H1 (cell line): ENCODE measurements around the gene CDC42EP4. TPM values are rescaled to one million over a fixed set of nuclear protein-coding genes. Genes with fewer than 3 reads are reported as not detected.

Experiments
- CTCF ChIA-PET: fragments of 300-600 bp; sonication (Branson Sonifier 250); formaldehyde crosslinking; loops from one replicate; lab custom pipeline; 2021; ENCODE audit not compliant: partially characterized antibody; lab: Charles Lee
- POLR2A ChIA-PET: fragments of 300-600 bp; sonication (Branson Sonifier 250); formaldehyde crosslinking; loops from one replicate; lab custom pipeline; 2021; ENCODE audit warnings: inconsistent platforms; ENCODE audit not compliant: partially characterized antibody; lab: Charles Lee
- DNase-seq, 2 experiments: peaks; one replicate each; pipeline versions ENCODE4 v3.0.0 to v3.0.0-alpha.2; 2010 to 2022; ENCODE audit warnings: low spot score in 2 of 2, low read depth in 1 of 2, mixed read lengths in 1 of 2
- FAIRE-seq: peaks from 2 replicates; lab custom pipeline; 2011; peaks lifted over from hg19 to GRCh38; lab: Jason Lieb, UNC
- H2AFZ ChIP-seq: 2 replicates; pipeline ENCODE4 v1.8.1; 2012; ENCODE audit warnings: low read length, inconsistent platforms
- H2AK5ac ChIP-seq: 2 replicates; pipeline ENCODE4 v1.6.1; 2013; ENCODE audit warnings: low read depth, low read length
- H2BK120ac ChIP-seq: replicated peaks from 2 replicates; pipeline ENCODE3; 2013; ENCODE audit warnings: low read depth, low read length, inconsistent platforms
- H2BK12ac ChIP-seq: 2 replicates; pipeline ENCODE4 v1.6.1; 2013; ENCODE audit warnings: low read depth, low read length
- H2BK15ac ChIP-seq: 2 replicates; pipeline ENCODE4 v1.6.1; 2013; ENCODE audit warnings: low read length
- H2BK20ac ChIP-seq: 2 replicates; pipeline ENCODE4 v1.6.1; 2013; ENCODE audit warnings: low read length
- H2BK5ac ChIP-seq: 2 replicates; pipeline ENCODE4 v1.6.1; 2013; ENCODE audit warnings: low read depth, low read length
- H3K14ac ChIP-seq: 2 replicates; pipeline ENCODE4 v1.6.1; 2013; ENCODE audit warnings: inconsistent platforms; ENCODE audit not compliant: insufficient read length
- H3K18ac ChIP-seq: 2 replicates; pipeline ENCODE4 v1.6.1; 2013; ENCODE audit warnings: low read length; ENCODE audit errors: extremely low read depth
- H3K23ac ChIP-seq: 2 replicates; pipeline ENCODE4 v1.6.1; 2013; ENCODE audit warnings: inconsistent platforms; ENCODE audit not compliant: insufficient read length
- H3K23me2 ChIP-seq: 2 replicates; pipeline ENCODE4 v1.6.1; 2013; ENCODE audit warnings: low read depth, low read length
- H3K27ac ChIP-seq: 2 replicates; pipeline ENCODE4 v1.6.1; 2011; ENCODE audit warnings: low read depth, low read length, inconsistent platforms
- H3K27me3 ChIP-seq, 4 experiments: replicated peaks in 1 of 4; 1 replicate in 1 of 4; 2 replicates in 3 of 4; pipeline versions ENCODE4 v1.6.1 to v1.8.1; 2011 to 2013; ENCODE audit warnings: low read length in 3 of 4, mild to moderate bottlenecking in 3 of 4, inconsistent platforms in 2 of 4, mixed read lengths in 2 of 4, moderate library complexity in 1 of 4; ENCODE audit not compliant: control insufficient read depth in 3 of 4, insufficient read depth in 3 of 4; ENCODE audit errors: extremely low read depth in 1 of 4
- H3K36me3 ChIP-seq, 4 experiments: 2 replicates each; pipeline versions ENCODE4 v1.6.1 to v1.8.1; 2011 to 2013; ENCODE audit warnings: mild to moderate bottlenecking in 4 of 4, low read length in 3 of 4, moderate library complexity in 2 of 4, control low read depth in 1 of 4, inconsistent platforms in 1 of 4; ENCODE audit not compliant: insufficient read depth in 4 of 4, control insufficient read depth in 2 of 4
- H3K4ac ChIP-seq: replicated peaks from 2 replicates; pipeline ENCODE3; 2013; ENCODE audit warnings: low read length, low read depth, mixed read lengths, inconsistent platforms; ENCODE audit not compliant: insufficient read length
- H3K4me1 ChIP-seq, 4 experiments: replicated peaks in 1 of 4; 1 replicate in 1 of 4; 2 replicates in 3 of 4; pipeline versions ENCODE4 v1.6.1 to v1.8.1; 2011 to 2013; ENCODE audit warnings: low read length in 3 of 4, inconsistent platforms in 2 of 4, mixed read lengths in 1 of 4; ENCODE audit not compliant: insufficient read depth in 4 of 4, control insufficient read depth in 3 of 4
- H3K4me2 ChIP-seq, 2 experiments: 2 replicates each; pipeline versions ENCODE4 v1.6.1 to v1.8.1; 2011 to 2013; ENCODE audit warnings: low read depth in 2 of 2, low read length in 2 of 2, control low read depth in 1 of 2, inconsistent platforms in 1 of 2, mild to moderate bottlenecking in 1 of 2; ENCODE audit not compliant: insufficient read depth in 1 of 2
- H3K4me3 ChIP-seq, 4 experiments: fragments of 200-600, 300-600 bp in 1 of 4; sonication (generic), shearing (Covaris generic), sonication (Bioruptor Twin) in 1 of 4; 2 replicates each; pipeline versions ENCODE4 v1.5.1 to v1.8.1; 2011 to 2016; ENCODE audit warnings: low read length in 4 of 4, low read depth in 3 of 4, control low read depth in 2 of 4, inconsistent platforms in 2 of 4, mild to moderate bottlenecking in 2 of 4, mixed read lengths in 1 of 4, moderate library complexity in 1 of 4; ENCODE audit not compliant: insufficient read depth in 2 of 4; ENCODE audit errors: extremely low read depth in 1 of 4
- H3K56ac ChIP-seq: replicated peaks from 2 replicates; pipeline ENCODE3; 2013; ENCODE audit warnings: low read depth, mild to moderate bottlenecking, mixed read lengths, low read length, inconsistent platforms; ENCODE audit not compliant: insufficient read length
- H3K79me1 ChIP-seq: 2 replicates; pipeline ENCODE4 v1.6.1; 2013; ENCODE audit warnings: low read depth, low read length, control low read depth
- H3K79me2 ChIP-seq, 2 experiments: 2 replicates each; pipeline versions ENCODE4 v1.6.1 to v1.8.1; 2012 to 2013; ENCODE audit warnings: low read length in 2 of 2, mild to moderate bottlenecking in 2 of 2, inconsistent platforms in 1 of 2; ENCODE audit not compliant: insufficient read depth in 2 of 2, control insufficient read depth in 1 of 2
- H3K9ac ChIP-seq, 4 experiments: replicated peaks in 1 of 4; 1 replicate in 1 of 4; 2 replicates in 3 of 4; pipeline versions ENCODE4 v1.6.1 to v1.8.1; 2011 to 2013; ENCODE audit warnings: low read depth in 3 of 4, low read length in 3 of 4, control low read depth in 2 of 4, mild to moderate bottlenecking in 2 of 4, moderate library complexity in 2 of 4, inconsistent platforms in 1 of 4; ENCODE audit errors: extremely low read depth in 1 of 4
- H3K9me3 ChIP-seq, 2 experiments: 2 replicates each; pipeline versions ENCODE4 v1.6.1 to v1.8.1; 2012 to 2013; ENCODE audit warnings: mild to moderate bottlenecking in 2 of 2, moderate library complexity in 2 of 2, control low read depth in 1 of 2, inconsistent platforms in 1 of 2, low read depth in 1 of 2, low read length in 1 of 2, mixed read lengths in 1 of 2; ENCODE audit not compliant: insufficient read depth in 2 of 2
- H4K20me1 ChIP-seq, 2 experiments: replicated peaks in 1 of 2; 2 replicates each; pipeline versions ENCODE3 to v1.8.1; 2011 to 2013; ENCODE audit warnings: inconsistent platforms in 2 of 2, low read length in 2 of 2, mild to moderate bottlenecking in 1 of 2; ENCODE audit not compliant: insufficient read depth in 2 of 2, control insufficient read depth in 1 of 2
- H4K5ac ChIP-seq: 2 replicates; pipeline ENCODE4 v1.6.1; 2013; ENCODE audit warnings: low read length, low read depth, mixed read lengths, inconsistent platforms; ENCODE audit not compliant: insufficient read length
- H4K8ac ChIP-seq: 2 replicates; pipeline ENCODE4 v1.8.0; 2013; ENCODE audit warnings: mild to moderate bottlenecking, moderate library complexity, low read length, inconsistent platforms; ENCODE audit not compliant: insufficient read depth; ENCODE audit errors: extremely low read depth
- H4K91ac ChIP-seq: replicated peaks from 2 replicates; pipeline ENCODE3; 2013; ENCODE audit warnings: low read length, mixed read lengths, inconsistent platforms; ENCODE audit not compliant: insufficient read length
- BCL11A ChIP-seq, 2 experiments: IDR thresholded peaks; one replicate each; pipeline ENCODE4 v1.6.1; 2011; ENCODE audit warnings: low read depth in 2 of 2, low read length in 2 of 2, mild to moderate bottlenecking in 2 of 2
- EZH2 ChIP-seq: fragments of 200-600 bp; sonication (generic); IDR thresholded peaks from 2 replicates; pipeline ENCODE4 v1.7.1; 2012; ENCODE audit warnings: low read depth, mild to moderate bottlenecking, moderate library complexity, low read length, inconsistent platforms; ENCODE audit not compliant: severe bottlenecking
- JUN ChIP-seq: IDR thresholded peaks from 2 replicates; pipeline ENCODE4 v1.6.1; 2011; ENCODE audit warnings: low read depth, mild to moderate bottlenecking, improper control_type of control experiment, low read length
- POLR2A ChIP-seq, 2 experiments: IDR thresholded peaks; 1 replicate in 1 of 2; 2 replicates in 1 of 2; pipeline ENCODE4 v1.6.1; 2011; ENCODE audit warnings: low read depth in 2 of 2, low read length in 2 of 2, mild to moderate bottlenecking in 2 of 2; ENCODE audit errors: control extremely low read depth in 1 of 2
- RBBP5 ChIP-seq: IDR thresholded peaks from 2 replicates; pipeline ENCODE4 v1.7.1; 2012; ENCODE audit warnings: low read depth, mild to moderate bottlenecking, inconsistent platforms, low read length, moderate library complexity, borderline replicate concordance
- RNF2 ChIP-seq: fragments of 200-900, 300-1000 bp; sonication (generic); IDR thresholded peaks from 2 replicates; pipeline ENCODE4 v1.7.1; 2016; ENCODE audit warnings: borderline replicate concordance, low read depth, mild to moderate bottlenecking, antibody characterized with exemption, low read length; ENCODE audit not compliant: poor library complexity, severe bottlenecking; ENCODE audit errors: missing control alignments
- SIN3A ChIP-seq, 2 experiments: IDR thresholded peaks in 1 of 2; conservative IDR thresholded peaks in 1 of 2; 2 replicates each; pipeline ENCODE4 v1.6.1; 2011 to 2012; ENCODE audit warnings: low read length in 2 of 2, improper control_type of control experiment in 1 of 2, low read depth in 1 of 2, mild to moderate bottlenecking in 1 of 2
- SIRT6 ChIP-seq: IDR thresholded peaks from one replicate; pipeline ENCODE4 v1.7.1; 2012; ENCODE audit warnings: low read length, inconsistent platforms
- TAF1 ChIP-seq: IDR thresholded peaks from 2 replicates; pipeline ENCODE4 v1.6.1; 2011; ENCODE audit warnings: mild to moderate bottlenecking, low read depth, low read length
- TEAD4 ChIP-seq: IDR thresholded peaks from 2 replicates; pipeline ENCODE4 v1.6.1; 2012; ENCODE audit warnings: low read depth, low read length, inconsistent platforms, mixed read lengths
- USF2 ChIP-seq: IDR thresholded peaks from 2 replicates; pipeline ENCODE4 v1.6.1; 2011; ENCODE audit warnings: low read length, improper control_type of control experiment
- WGBS, 2 experiments: shearing (Covaris generic) in 1 of 2; methylation state at CpG; one replicate each; pipeline versions ENCODE4 v1.1.6 to v1.1.7; 2013 to 2015; ENCODE audit warnings: low lambda C conversion rate in 2 of 2, mixed read lengths in 2 of 2, inconsistent platforms in 1 of 2, low coverage in 1 of 2, missing lambda C conversion rate in 1 of 2; ENCODE audit not compliant: insufficient replicate concordance in 2 of 2, insufficient coverage in 1 of 2, insufficient read length in 1 of 2; ENCODE audit errors: extremely low coverage in 1 of 2, missing lambda C conversion rate in 1 of 2; 5-methylcytosine and 5-hydroxymethylcytosine counted together
- polyA plus RNA-seq, 7 experiments: library from polyadenylated mRNA; depleted of rRNA in 3 of 7; stranded (reverse) in 5 of 7; unstranded in 2 of 7; fragments of >200 nt in 5 of 7; fragments of 200-250 nt in 2 of 7; gene quantifications; 1 replicate in 5 of 7; 2 replicates in 1 of 7; 4 replicates in 1 of 7; pipeline versions ENCODE4 v1.2.1 to v1.2.3, GENCODE V29; 2011 to 2013; ENCODE audit warnings: missing spikeins in 2 of 7, mixed read lengths in 2 of 7
- total RNA-seq: library from RNA; stranded (reverse); fragmentation: NEBNext Ultra II Directional; extraction: Animal tissue kit (Norgen Biotek cat#: 25700); gene quantifications from 2 replicates; pipeline ENCODE4 v1.2.1, GENCODE V29; 2021

Gene CDC42EP4
- total and polyA plus RNA-seq, 2 of the 8 experiments (the other 6 are each of a cell fraction or from before 2014, with no cell fraction given) = 8.8 to 12.6 TPM

- H3K4me3 ChIP-seq = no peak overlapping the region
- H2AFZ ChIP-seq = no peak overlapping the region
- no peak overlapping the region for H3K23ac ChIP-seq
- no peak overlapping the region for H3K4ac ChIP-seq
- H3K18ac ChIP-seq = no peak overlapping the region
- H2BK20ac ChIP-seq = no peak overlapping the region
- H4K91ac ChIP-seq = no peak overlapping the region
- H3K9ac ChIP-seq = no peak overlapping the region
- H4K20me1 ChIP-seq = no peaks in the 10 kb centered on the region
- H3K36me3 ChIP-seq = peaks cover under 1 to 6% (median 2%) of the 10 kb centered on the region in 4 experiments; a peak in 6 of 8 replicates
- no peak overlapping the region for H3K4me2 ChIP-seq
- no peak overlapping the region for H3K56ac ChIP-seq
- no peaks in the 10 kb centered on the region for H3K27me3 ChIP-seq
- H3K9me3 ChIP-seq = no peaks in the 10 kb centered on the region
- H3K79me2 ChIP-seq = no peaks in the 10 kb centered on the region
- no peak overlapping the region for H4K5ac ChIP-seq
- CTCF ChIA-PET = interaction anchor here (0.6 to 19.7 kb wide), 8 partner anchors 6 to 524 kb away, joined by 3 to 439 read pairs (median 5); partner anchors contain the start of gene CPSF4L
- H4K8ac ChIP-seq = no peak overlapping the region
- FAIRE-seq = no peak
- H3K4me1 ChIP-seq = peaks cover 0 to 5% (median 3%) of the 10 kb centered on the region in 4 experiments; a peak in 3 of 7 replicates
- no peak overlapping the region for H3K27ac ChIP-seq
- no peak for DNase-seq
- H2BK12ac ChIP-seq = no peak overlapping the region
- no peak overlapping the region for H2BK15ac ChIP-seq
- H2AK5ac ChIP-seq = no peak overlapping the region
- no peak overlapping the region for H2BK120ac ChIP-seq
- H3K23me2 ChIP-seq = no peaks in the 10 kb centered on the region
- H2BK5ac ChIP-seq = no peak overlapping the region
- POLR2A ChIA-PET = interaction anchor here (0.7 to 2.7 kb wide), 5 partner anchors 8 to 60 kb away, joined by 3 to 6 read pairs (median 3); partner anchors contain the start of gene CDC42EP4
- H3K79me1 ChIP-seq = no peaks in the 10 kb centered on the region
- WGBS, 2 experiments = 89% methylated on average over 10 of the region's 10 CpGs; no CpG with 5 or more reads in 1 of the 2 experiments
- H3K14ac ChIP-seq = no peak overlapping the region
- no peak for TF ChIP-seq SIRT6
- TF ChIP-seq USF2 = no peak
- no peak for TF ChIP-seq EZH2
- no peak for TF ChIP-seq RNF2
- TF ChIP-seq TEAD4 = no peak
- no peak for TF ChIP-seq TAF1
- no peak for TF ChIP-seq BCL11A (IDR thresholded peaks at IDR 0.05; ENCODE audit: low read depth in 2 of 2, low read length in 2 of 2)
- TF ChIP-seq RBBP5 = no peak
- TF ChIP-seq POLR2A (IDR thresholded peaks at IDR 0.05; ENCODE audit: control extremely low read depth in 1 of 2, low read depth in 2 of 2, low read length in 2 of 2) = no peak
- no peak for TF ChIP-seq SIN3A (conservative IDR thresholded peaks at IDR 0.05 in 1 of 2, IDR thresholded peaks at IDR 0.05 in 1 of 2; ENCODE audit: low read depth in 1 of 2, low read length in 2 of 2)
- no peak for TF ChIP-seq JUN
Measured at GRCh38 chr17:73250851-73251640, 60.8 kb downstream of the CDC42EP4 start.
